Muscle layer of colon (tissue), 2 donors: ENCODE measurements around the gene KCNRG.
"Not testable (repeated sequence)": the region's sequence is repeated elsewhere in the genome, so short reads cannot be mapped to it uniquely, and the experiment has no call there.

Source experiments
- H3K27ac ChIP-seq: one replicate; pipeline ENCODE4 v1.7.0; 2013; ENCODE audit warnings: low read depth, mild to moderate bottlenecking, low read length, moderate library complexity
- H3K27me3 ChIP-seq, 2 donors: one replicate each; pipeline ENCODE4 v1.7.0; 2013; ENCODE audit warnings: low read length in 2 of 2, mild to moderate bottlenecking in 2 of 2; ENCODE audit not compliant: insufficient read depth in 2 of 2, control insufficient read depth in 1 of 2
- H3K36me3 ChIP-seq: one replicate; pipeline ENCODE4 v1.7.0; 2013; ENCODE audit warnings: mild to moderate bottlenecking, low read length; ENCODE audit not compliant: insufficient read depth
- H3K4me1 ChIP-seq: one replicate; pipeline ENCODE4 v1.7.0; 2013; ENCODE audit warnings: mild to moderate bottlenecking, low read length; ENCODE audit not compliant: insufficient read depth
- H3K4me3 ChIP-seq, 2 donors: one replicate each; pipeline ENCODE4 v1.7.0; 2013; ENCODE audit warnings: low read length in 2 of 2, low read depth in 1 of 2, mild to moderate bottlenecking in 1 of 2, moderate library complexity in 1 of 2
- H3K9ac ChIP-seq: one replicate; pipeline ENCODE4 v1.7.0; 2013; ENCODE audit warnings: low read length
- H3K9me3 ChIP-seq: one replicate; pipeline ENCODE4 v1.7.0; 2013; ENCODE audit warnings: mild to moderate bottlenecking, low read length
- donor health status: abdominal sarcoma.
- donor health status: Adenocarcinoma of cecum.

Gene KCNRG

DNA sequence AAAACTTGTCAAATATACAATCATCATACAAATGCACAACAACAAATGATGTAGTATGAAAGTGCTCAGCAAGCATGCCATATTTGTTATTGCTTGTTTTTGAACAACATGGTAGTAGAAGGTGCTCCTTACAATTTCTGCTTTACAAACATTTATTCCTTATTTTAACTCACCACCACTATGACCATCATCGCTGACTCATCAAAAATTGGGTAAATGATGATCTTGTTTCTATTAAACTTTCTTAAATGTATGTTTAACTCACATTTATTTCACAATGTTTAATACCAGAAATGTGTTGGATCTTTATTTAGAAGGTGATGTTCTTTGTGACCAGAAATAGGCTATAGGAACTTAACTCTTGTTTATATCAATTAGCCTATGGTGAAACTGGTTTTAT is 45.5 kb downstream of the KCNRG start:
- Histone ChIP-seq H3K4me3 (no peak overlapping the region), H3K4me1 (no peaks in the 10 kb centered on the region), H3K9me3 (no peaks in the 10 kb centered on the region), H3K36me3 (no peaks in the 10 kb centered on the region), H3K27ac (no peak overlapping the region), H3K27me3 (no peaks in the 10 kb centered on the region), H3K9ac (no peak overlapping the region)

DNA sequence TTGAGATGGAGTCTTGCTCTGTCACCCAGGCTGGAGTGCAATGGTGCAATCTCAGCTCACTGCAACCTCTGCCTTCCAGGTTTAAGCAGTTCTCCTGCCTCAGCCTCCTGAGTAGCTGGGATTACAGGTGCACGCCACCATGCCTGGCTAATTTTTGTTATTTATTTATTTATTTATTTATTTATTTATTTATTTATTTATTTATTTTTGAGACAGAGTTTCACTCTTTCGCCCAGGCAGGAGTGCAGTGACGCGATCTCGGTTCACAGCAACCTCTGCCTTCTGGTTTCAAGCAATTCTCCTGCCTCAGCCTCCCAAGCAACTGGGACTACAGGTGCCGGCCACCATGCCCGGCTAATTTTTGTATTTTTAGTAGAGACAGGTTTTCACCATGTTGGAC is 47.1 kb downstream of the KCNRG start:
- not testable (repeated sequence) for H3K9ac ChIP-seq, H3K4me1 ChIP-seq, H3K27ac ChIP-seq, H3K27me3 ChIP-seq, H3K36me3 ChIP-seq, H3K9me3 ChIP-seq, H3K4me3 ChIP-seq

- Histone ChIP-seq H3K4me3 (no peak overlapping the region), H3K27me3 (no peaks in the 10 kb centered on the region), H3K9ac (no peak overlapping the region), H3K4me1 (no peaks in the 10 kb centered on the region), H3K36me3 (peaks cover 5% of the 10 kb centered on the region), H3K9me3 (no peaks in the 10 kb centered on the region), H3K27ac (no peak overlapping the region)
These were observed 50.5 kb downstream of the KCNRG start for GRCh38 chr13:50065712-50066111.

DNA sequence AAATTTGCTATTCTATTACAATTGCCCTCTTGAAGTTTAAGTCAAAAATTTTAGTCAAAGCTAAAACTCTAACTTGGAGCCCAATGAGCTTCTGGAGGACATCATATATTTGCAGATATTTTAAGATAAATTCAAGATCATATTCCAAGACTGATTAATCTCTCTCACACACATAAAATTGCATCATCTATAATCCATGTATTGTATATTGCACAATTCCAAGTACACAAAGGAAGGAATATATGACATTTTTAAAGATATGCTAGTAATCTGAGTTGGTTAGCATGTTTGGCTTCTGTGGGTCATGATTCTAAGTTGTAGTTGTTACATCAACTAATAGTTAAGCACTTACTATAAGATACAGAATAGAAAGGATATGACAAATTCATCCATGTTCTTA is 53.3 kb downstream of the KCNRG start:
- H3K9me3 ChIP-seq, result no peaks in the 10 kb centered on the region
- H3K27ac ChIP-seq, result no peak overlapping the region
- no peaks in the 10 kb centered on the region for H3K4me1 ChIP-seq
- H3K9ac ChIP-seq, result no peak overlapping the region
- no peak overlapping the region for H3K4me3 ChIP-seq
- peaks cover 5% of the 10 kb centered on the region for H3K36me3 ChIP-seq
- H3K27me3 ChIP-seq, result no peaks in the 10 kb centered on the region

DNA sequence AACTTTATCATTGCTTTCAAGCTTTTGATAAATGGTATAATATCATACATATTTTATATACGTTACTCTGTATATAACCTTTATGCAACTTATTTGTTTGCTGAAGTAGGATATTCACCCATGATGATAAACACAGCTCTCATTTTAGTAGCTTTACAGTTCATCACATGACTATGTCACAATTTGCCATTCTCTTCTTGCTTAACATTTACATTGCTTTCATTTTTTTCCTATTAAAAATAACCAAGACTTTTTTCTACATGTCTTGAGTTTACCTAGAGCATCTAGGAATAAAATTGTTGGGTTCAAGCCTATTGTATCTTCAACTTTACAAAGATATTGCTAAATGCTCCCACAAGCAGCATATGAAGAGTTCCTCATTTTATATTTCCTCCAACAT is 54.0 kb downstream of the KCNRG start:
- Histone ChIP-seq H3K27me3 (no peaks in the 10 kb centered on the region), H3K27ac (no peak overlapping the region), H3K36me3 (peaks cover 5% of the 10 kb centered on the region), H3K4me3 (no peak overlapping the region), H3K9me3 (no peaks in the 10 kb centered on the region), H3K9ac (no peak overlapping the region), H3K4me1 (no peaks in the 10 kb centered on the region)

DNA sequence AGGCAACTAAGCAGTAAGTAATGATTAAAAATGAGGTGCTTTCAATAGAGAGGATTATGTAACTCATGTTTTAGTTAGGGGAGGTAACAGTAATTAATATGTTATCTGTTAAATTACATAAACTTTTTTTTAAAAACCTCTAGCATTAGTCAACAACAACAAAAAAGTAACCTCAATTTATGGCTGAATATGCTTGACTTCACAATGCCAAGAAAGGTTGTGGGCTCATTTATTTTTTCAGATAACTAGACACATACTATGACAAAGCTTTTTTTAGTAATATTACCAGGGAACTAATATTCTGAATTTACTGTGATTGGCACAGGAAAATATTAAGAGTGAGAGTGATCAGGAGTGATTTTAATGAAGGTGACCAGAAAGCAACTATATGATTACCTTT is 54.9 kb downstream of the KCNRG start:
- Histone ChIP-seq H3K36me3 (peaks cover 5% of the 10 kb centered on the region), H3K4me3 (no peak overlapping the region), H3K27me3 (no peaks in the 10 kb centered on the region), H3K9me3 (no peaks in the 10 kb centered on the region), H3K9ac (no peak overlapping the region), H3K27ac (no peak overlapping the region), H3K4me1 (no peaks in the 10 kb centered on the region)
